Tibial artery (tissue), 4 donors: ENCODE results near the gene SHISA9.

Experiments
- DNase-seq, 2 donors: peaks; one replicate each; pipeline ENCODE4 v3.0.0-alpha.2; 2019
- H3K27ac ChIP-seq, 2 donors: fragments of 200-600 bp; sonication (generic) in 1 of 2; 1 replicate in 1 of 2; 2 replicates in 1 of 2; pipeline ENCODE4 v1.5.1; 2018 to 2019; ENCODE audit warnings: mild to moderate bottlenecking in 1 of 2
- H3K27me3 ChIP-seq, 2 donors: fragments of 200-600 bp; sonication (generic) in 1 of 2; one replicate each; pipeline versions ENCODE4 v1.5.1 to v1.6.0; 2016 to 2019
- H3K36me3 ChIP-seq, 3 donors: fragments of 200-600 bp; sonication (generic) in 2 of 3; one replicate each; pipeline ENCODE4 v1.5.1; 2016 to 2019; ENCODE audit warnings: mild to moderate bottlenecking in 2 of 3
- H3K4me1 ChIP-seq, 4 donors: fragments of 200-600 bp; sonication (generic) in 2 of 4; 1 replicate in 3 of 4; 2 replicates in 1 of 4; pipeline ENCODE4 v1.5.1; 2016 to 2019
- H3K4me3 ChIP-seq, 2 donors: fragments of 200-600 bp; sonication (generic) in 1 of 2; 1 replicate in 1 of 2; 2 replicates in 1 of 2; pipeline ENCODE4 v1.5.1; 2018 to 2019; ENCODE audit warnings: mild to moderate bottlenecking in 2 of 2
- H3K9me3 ChIP-seq, 3 donors: fragments of 200-600 bp; sonication (generic) in 1 of 3; one replicate each; pipeline ENCODE4 v1.5.1; 2016 to 2019
- intact Hi-C: fragments of 100-400 bp; cut with DNase I; formaldehyde crosslinking; loops from one replicate; pipeline ENCODE4 v1.15.0; 2023; ENCODE audit warnings: low total_unique reads
- TF ChIP-seq, protein P1 (sequence below), 2 experiments: fragments of 200-600 bp in 1 of 2; fragments of 450-650 bp in 1 of 2; IDR thresholded peaks; one replicate each; pipeline ENCODE4 v1.5.1; 2017 to 2019; ENCODE audit warnings: antibody characterized with exemption in 2 of 2, mild to moderate bottlenecking in 1 of 2, moderate library complexity in 1 of 2

SHISA9 gene

DNA sequence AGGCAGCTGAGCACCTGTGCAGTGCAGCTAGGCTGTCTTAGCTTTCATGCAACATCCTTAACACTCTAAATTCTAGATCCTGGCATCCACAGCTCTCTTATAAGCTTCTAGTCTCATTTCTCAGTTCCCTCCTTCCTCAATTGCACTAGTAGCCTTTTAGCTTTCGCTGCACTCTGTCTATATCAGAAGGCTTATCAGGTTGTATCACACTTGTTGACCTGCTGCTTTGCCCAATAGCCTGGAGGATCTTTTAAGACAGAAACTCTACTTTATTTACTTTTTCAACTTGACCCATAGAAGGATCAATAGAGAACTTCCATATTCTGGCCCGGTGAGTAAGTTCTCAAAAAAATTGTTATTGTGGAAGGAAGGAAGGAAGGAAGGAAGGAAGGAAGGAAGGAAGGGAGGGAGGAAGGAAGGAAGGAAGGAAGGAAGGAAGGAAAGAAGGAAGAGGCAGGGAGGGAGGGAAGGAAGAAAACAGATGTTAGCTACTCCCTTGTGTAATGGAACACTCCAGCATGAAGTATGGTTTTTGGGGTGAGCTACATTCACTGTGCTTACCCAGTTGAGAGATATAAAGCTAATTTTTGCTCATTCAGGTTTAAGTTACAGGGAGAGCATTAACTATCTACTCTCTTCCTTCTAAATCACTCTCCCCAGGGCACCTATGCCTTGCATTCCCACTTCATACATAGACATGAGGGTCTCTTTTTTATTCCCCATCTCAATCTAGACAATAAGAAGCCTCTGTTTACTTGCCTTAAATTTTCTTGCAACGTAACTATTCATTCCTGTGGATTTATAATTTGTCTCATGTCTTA, 361.1 kb downstream of the SHISA9 start:
- intact Hi-C loops = no loop called here
- TF ChIP-seq, protein P1, sequence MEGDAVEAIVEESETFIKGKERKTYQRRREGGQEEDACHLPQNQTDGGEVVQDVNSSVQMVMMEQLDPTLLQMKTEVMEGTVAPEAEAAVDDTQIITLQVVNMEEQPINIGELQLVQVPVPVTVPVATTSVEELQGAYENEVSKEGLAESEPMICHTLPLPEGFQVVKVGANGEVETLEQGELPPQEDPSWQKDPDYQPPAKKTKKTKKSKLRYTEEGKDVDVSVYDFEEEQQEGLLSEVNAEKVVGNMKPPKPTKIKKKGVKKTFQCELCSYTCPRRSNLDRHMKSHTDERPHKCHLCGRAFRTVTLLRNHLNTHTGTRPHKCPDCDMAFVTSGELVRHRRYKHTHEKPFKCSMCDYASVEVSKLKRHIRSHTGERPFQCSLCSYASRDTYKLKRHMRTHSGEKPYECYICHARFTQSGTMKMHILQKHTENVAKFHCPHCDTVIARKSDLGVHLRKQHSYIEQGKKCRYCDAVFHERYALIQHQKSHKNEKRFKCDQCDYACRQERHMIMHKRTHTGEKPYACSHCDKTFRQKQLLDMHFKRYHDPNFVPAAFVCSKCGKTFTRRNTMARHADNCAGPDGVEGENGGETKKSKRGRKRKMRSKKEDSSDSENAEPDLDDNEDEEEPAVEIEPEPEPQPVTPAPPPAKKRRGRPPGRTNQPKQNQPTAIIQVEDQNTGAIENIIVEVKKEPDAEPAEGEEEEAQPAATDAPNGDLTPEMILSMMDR (IDR thresholded peaks at IDR 0.05) = no peak
- no peaks in the 10 kb centered on the region for H3K4me1 ChIP-seq
- H3K27ac ChIP-seq = no peak overlapping the region
- DNase-seq = no peak
- no peak overlapping the region for H3K4me3 ChIP-seq
- no peaks in the 10 kb centered on the region for H3K27me3 ChIP-seq
- peaks cover 0 to 6% (median 0%) of the 10 kb centered on the region in 3 donors for H3K9me3 ChIP-seq
- H3K36me3 ChIP-seq = no peaks in the 10 kb centered on the region

DNA sequence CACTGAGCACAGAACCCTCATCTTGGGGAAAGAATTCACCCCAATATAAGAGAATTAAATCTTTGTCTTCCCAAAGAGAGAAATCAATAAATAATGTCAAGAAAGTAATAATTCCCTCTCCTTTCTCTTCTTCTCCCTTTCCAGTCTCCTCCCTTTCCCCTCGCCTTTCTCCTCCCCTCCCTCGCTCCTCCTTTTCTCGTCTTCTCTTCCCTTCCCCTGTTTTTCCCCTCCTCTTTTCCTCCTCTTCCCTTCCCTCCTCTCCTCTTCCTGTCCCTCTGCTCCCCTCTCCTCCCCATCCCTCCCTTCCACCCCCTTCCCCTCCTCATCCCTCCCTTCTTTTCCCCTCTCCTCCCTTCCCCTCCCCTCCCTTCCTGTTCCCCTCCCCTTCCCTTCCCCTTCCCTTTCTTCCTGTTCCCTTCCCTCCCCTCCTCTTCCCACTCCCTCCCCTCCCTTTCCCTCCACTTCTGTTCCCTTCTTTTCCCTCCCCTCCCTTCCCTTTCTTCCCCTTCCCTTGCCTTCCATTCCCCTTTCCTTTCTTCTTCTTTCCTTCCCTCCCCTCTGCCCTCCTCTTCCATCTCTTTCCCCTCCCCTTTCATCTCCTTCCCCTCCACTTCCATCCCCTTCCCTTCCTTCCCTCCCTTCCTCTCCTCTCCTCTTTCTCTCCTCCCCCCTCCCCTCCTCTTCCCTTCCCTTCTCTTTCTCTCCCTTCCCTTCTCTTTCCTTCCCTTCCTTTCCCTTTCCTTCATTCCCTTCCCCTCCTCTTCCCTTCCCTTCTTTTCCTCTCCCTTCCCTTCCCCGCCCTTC, 363.6 kb downstream of the SHISA9 start:
- Histone ChIP-seq H3K9me3 (no peaks in the 10 kb centered on the region), H3K36me3 (no peaks in the 10 kb centered on the region), H3K4me3 (no peak overlapping the region), H3K27ac (no peak overlapping the region), H3K27me3 (no peaks in the 10 kb centered on the region), H3K4me1 (no peaks in the 10 kb centered on the region)
- TF ChIP-seq, protein P1 (IDR thresholded peaks at IDR 0.05) = no peak
- intact Hi-C loops = no loop called here
- no peak for DNase-seq

DNA sequence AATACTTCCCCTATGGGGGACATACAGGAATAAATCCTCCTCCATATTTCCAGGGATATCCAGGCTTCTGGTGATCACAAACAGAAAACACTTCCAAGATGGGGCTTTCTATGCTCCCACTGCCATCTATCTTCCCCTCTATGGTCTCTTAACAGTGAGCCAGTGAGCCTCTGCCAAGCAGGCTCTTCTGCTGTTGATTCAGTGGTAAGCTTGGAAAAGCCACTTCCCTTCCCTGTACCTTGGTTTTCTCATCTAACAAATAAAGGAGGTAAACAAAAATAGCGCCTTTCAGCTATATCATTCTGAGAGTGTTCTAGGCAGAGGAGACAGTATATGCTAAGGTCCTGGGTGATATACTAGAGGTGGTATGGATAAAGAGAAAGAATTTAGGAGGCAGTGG, 368.0 kb downstream of the SHISA9 start:
- Histone ChIP-seq H3K27me3 (no peaks in the 10 kb centered on the region), H3K4me1 (no peaks in the 10 kb centered on the region), H3K9me3 (no peaks in the 10 kb centered on the region), H3K36me3 (no peaks in the 10 kb centered on the region), H3K27ac (no peak overlapping the region), H3K4me3 (no peak overlapping the region)
- intact Hi-C loops = no loop called here
- DNase-seq = no peak
- TF ChIP-seq, protein P1 (IDR thresholded peaks at IDR 0.05) = no peak

DNA sequence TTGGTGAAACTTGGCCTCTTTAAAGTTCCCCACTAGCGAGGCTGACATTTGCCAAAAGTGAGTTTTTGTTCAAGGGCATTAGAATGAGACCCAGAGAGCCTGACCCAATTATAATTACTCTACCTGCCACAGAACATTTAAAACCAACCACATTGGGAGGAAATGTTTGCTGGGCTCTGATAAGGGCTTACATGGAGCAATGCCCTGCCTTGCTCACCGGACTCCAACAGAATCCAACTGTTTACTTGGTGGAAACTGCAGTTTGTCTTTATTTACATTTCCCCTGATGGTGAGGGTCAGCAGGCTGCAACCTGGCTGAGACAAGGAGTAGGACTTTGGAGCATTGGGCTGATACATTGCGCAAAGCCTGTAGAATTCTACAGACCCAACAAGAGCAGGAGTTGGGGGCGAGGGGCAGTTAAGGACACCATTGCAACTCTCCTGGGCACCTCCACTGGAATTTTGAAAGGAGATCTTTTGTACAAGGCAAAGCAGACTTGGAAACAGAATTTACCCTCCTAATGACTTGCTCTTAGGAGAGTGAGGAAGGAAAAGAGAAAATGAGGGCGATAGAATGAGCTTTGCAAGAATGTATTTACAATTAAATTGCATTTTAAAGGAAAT, 368.6 kb downstream of the SHISA9 start:
- no peak overlapping the region for H3K4me3 ChIP-seq
- TF ChIP-seq, protein P1 (IDR thresholded peaks at IDR 0.05) = no peak
- intact Hi-C loops = no loop called here
- no peaks in the 10 kb centered on the region for H3K4me1 ChIP-seq
- no peaks in the 10 kb centered on the region for H3K27me3 ChIP-seq
- no peak for DNase-seq
- no peaks in the 10 kb centered on the region for H3K9me3 ChIP-seq
- H3K27ac ChIP-seq = no peak overlapping the region
- H3K36me3 ChIP-seq = no peaks in the 10 kb centered on the region

DNA sequence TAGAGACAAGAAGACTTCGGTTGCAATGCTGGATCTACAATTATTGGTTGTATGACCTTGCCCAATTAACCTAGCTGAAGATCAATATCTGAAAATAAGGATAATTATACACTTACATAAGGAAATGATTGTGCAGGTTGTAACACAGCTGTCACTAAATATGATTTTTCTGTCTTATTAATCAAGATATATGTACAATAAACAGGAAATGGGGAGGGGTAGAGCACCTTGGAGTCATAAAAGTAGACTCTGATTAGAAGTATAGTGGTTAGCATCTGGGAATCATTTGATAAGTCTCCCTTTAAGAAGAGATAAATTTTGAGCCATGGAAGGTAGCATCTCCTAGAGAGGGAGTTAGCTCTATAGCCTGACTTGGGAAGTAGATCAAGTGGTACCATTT, 369.2 kb downstream of the SHISA9 start:
- Histone ChIP-seq H3K4me3 (no peak overlapping the region), H3K9me3 (no peaks in the 10 kb centered on the region), H3K27ac (no peak overlapping the region), H3K4me1 (no peaks in the 10 kb centered on the region), H3K27me3 (no peaks in the 10 kb centered on the region), H3K36me3 (no peaks in the 10 kb centered on the region)
- no peak for DNase-seq
- TF ChIP-seq, protein P1 (IDR thresholded peaks at IDR 0.05) = no peak
- intact Hi-C loops = no loop called here
